GM13977 (cell line): ENCODE measurements around the gene HAUS1.
A peak's percentile ranks its signal among the peaks of the same experiment; 100 is the strongest.

Experiments
- DNase-seq: peaks from one replicate; pipeline ENCODE4 v3.0.0; 2012; ENCODE audit warnings: low spot score
- in situ Hi-C: fragments of 300-500 bp; cut with MboI; formaldehyde crosslinking; loops from one replicate; pipeline ENCODE4 v1.12.0; 2022; ENCODE audit warnings: low sequenced_read_pairs, low pct_unique_long_range_greater_than_20kb, mixed read lengths, inconsistent platforms; ENCODE audit not compliant: unreplicated experiment
- TF ChIP-seq, protein P1 (sequence below): IDR thresholded peaks from 2 replicates; pipeline ENCODE4 v1.5.1; 2012; ENCODE audit warnings: mild to moderate bottlenecking, control low read depth; ENCODE audit not compliant: insufficient read depth; ENCODE audit errors: extremely low read depth, missing control alignments

The HAUS1 gene

GRCh38 chr18:46133534-46133933, 29.3 kb downstream of the HAUS1 start:
- DNase-seq, result no peak
- TF ChIP-seq, protein P1, sequence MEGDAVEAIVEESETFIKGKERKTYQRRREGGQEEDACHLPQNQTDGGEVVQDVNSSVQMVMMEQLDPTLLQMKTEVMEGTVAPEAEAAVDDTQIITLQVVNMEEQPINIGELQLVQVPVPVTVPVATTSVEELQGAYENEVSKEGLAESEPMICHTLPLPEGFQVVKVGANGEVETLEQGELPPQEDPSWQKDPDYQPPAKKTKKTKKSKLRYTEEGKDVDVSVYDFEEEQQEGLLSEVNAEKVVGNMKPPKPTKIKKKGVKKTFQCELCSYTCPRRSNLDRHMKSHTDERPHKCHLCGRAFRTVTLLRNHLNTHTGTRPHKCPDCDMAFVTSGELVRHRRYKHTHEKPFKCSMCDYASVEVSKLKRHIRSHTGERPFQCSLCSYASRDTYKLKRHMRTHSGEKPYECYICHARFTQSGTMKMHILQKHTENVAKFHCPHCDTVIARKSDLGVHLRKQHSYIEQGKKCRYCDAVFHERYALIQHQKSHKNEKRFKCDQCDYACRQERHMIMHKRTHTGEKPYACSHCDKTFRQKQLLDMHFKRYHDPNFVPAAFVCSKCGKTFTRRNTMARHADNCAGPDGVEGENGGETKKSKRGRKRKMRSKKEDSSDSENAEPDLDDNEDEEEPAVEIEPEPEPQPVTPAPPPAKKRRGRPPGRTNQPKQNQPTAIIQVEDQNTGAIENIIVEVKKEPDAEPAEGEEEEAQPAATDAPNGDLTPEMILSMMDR, result no peak
- in situ Hi-C loops, result no loop called here

DNA sequence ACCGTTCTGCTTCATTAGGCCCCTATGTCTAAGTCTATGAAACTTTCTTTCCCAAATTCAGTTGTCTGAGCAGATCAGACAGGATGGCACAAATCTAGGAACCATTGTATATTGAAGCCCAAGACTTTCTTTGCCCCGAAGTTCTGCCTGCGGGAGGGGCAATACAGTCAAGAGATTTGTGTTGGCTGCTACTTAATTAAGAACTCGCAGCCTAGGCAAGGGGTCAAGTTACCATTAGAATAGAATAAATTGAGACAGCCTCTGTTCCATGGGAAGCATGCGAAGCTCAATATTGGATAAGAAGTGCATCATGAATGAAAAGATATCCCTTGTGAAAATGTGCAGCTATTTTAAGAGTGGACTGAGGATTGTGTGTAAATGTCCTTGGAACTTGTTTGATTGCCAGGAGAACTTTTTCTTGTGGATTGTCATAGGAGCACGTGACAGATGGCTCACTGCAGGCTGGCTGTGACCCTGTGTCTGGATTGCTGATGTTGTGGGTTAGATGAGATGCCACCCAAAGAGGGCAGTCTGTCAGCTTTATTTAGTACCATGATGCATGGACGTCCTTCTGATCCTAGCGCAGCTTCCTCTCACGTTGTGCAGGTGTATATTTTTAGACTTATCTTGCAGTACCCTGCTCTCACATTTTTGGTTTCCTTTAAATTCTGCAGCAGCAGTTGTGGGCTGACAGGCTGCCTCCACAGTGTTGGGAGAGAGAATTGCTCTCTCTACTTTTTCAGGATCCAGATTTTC, 30.9 kb downstream of the HAUS1 start:
- DNase-seq, result no peak
- in situ Hi-C loops, result no loop called here
- TF ChIP-seq, protein P1, result no peak

DNA sequence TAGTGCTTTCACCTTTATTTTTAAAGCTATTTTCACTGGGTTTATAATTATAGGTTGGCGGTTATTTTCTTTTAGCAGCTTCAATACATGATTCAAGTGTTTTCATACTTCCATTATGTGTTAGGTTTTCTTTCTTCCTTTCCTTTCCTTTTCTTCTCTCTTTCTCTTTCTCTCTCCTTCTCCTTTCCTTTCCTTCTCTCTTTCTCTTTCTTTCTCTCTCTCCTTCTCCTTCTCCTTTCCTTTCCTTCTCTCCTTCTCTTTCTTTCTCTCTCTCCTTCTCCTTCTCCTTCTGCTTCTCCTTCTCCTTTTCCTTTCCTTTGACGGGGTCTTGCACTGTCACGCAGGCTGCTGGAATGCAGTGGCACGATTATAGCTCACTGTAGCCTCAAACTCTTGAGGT, 36.0 kb downstream of the HAUS1 start:
- no peak for DNase-seq
- in situ Hi-C loops, result no loop called here
- TF ChIP-seq, protein P1, result no peak

- in situ Hi-C loops, result no loop called here
- DNase-seq, result no peak
- TF ChIP-seq, protein P1, result no peak
These were observed 37.0 kb downstream of the HAUS1 start for GRCh38 chr18:46141199-46141598.

DNA sequence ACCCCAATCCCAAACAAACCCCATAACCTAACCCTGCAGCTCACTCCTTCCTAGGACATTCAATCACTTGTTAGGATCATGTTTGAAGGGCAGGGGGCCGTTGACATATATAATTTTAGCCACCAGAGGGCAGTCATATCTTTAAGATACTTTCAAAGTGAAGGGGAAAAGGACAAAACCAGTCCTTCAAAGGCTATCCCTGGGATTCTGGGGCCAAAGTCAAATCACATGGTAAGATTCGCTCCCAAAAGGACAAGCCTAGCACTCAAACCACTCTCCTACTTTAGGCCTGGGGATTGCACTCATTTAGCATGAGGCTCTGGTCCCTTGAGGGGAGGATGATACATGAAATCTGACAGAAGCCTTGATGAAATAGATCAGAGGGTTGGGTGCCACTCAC, 44.6 kb downstream of the HAUS1 start:
- in situ Hi-C loops, result no loop called here
- TF ChIP-seq, protein P1, result peak; percentile 67
- DNase-seq, result peak; percentile 52

DNA sequence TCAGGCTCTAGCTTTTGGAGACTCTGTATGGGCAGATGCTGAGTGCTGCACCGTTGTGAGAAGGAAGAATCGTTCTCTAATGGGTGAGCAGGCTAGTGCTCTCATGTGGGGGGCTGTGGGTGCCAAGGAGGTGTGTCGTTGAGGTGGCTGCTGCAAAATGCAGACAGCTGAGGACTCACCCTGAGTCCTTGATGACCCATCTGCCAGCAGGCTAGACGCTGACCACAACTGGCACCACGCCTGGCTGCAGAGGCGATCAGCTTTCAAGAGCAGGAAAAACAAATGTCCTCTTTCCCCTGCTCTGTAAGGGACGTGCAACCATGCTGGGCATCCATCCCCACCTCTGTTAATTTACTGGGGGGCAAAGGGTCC, 48.2 kb downstream of the HAUS1 start:
- TF ChIP-seq, protein P1, result no peak
- no peak for DNase-seq
- in situ Hi-C loops, result loop anchor here (10.0 kb wide), 1 partner anchor 512 kb away; no protein-coding TSS in a partner anchor
